Smooth muscle cell (in vitro differentiated cells): ENCODE results near the gene ECHDC3. TPM values are rescaled to one million over a fixed set of nuclear protein-coding genes. Genes with fewer than 3 reads are reported as not detected.

Source experiments
- DNase-seq: peaks from one replicate; lab custom pipeline; 2025; ENCODE audit not compliant: unreplicated experiment; lab: John Stamatoyannopoulos, UW
- H2AFZ ChIP-seq: fragments of 200-600 bp; sonication (generic); 2 replicates; pipeline ENCODE4 v1.6.0; 2016; ENCODE audit warnings: antibody characterized with exemption, low read depth, mild to moderate bottlenecking
- H3F3A ChIP-seq: fragments of 200-600 bp; sonication (generic); 2 replicates; pipeline ENCODE4 v1.6.0; 2017; ENCODE audit warnings: antibody characterized with exemption, low read depth
- H3K27ac ChIP-seq: fragments of 200-600 bp; sonication (generic); 2 replicates; pipeline ENCODE4 v1.5.1; 2016; ENCODE audit warnings: low read depth, mild to moderate bottlenecking
- H3K27me3 ChIP-seq: fragments of 200-600 bp; sonication (generic); 2 replicates; pipeline ENCODE4 v1.6.1; 2016; ENCODE audit warnings: low read depth, mild to moderate bottlenecking
- H3K36me3 ChIP-seq: fragments of 200-600 bp; sonication (generic); 2 replicates; pipeline ENCODE4 v1.5.1; 2016; ENCODE audit warnings: low read depth
- H3K4me1 ChIP-seq: fragments of 200-600 bp; sonication (generic); 2 replicates; pipeline ENCODE4 v1.5.1; 2016; ENCODE audit warnings: low read depth
- H3K4me2 ChIP-seq: fragments of 200-600 bp; sonication (generic); 2 replicates; pipeline ENCODE4 v1.6.0; 2016; ENCODE audit warnings: mild to moderate bottlenecking
- H3K4me3 ChIP-seq: fragments of 200-600 bp; sonication (generic); 2 replicates; pipeline ENCODE4 v1.5.1; 2016; ENCODE audit warnings: mild to moderate bottlenecking
- H3K79me2 ChIP-seq: fragments of 200-600 bp; sonication (generic); 2 replicates; pipeline ENCODE4 v1.6.0; 2016; ENCODE audit warnings: low read depth, mild to moderate bottlenecking
- H3K9ac ChIP-seq: fragments of 200-600 bp; sonication (generic); 2 replicates; pipeline ENCODE4 v1.6.0; 2016; ENCODE audit warnings: low read depth
- H3K9me3 ChIP-seq: fragments of 200-600 bp; sonication (generic); replicated peaks from 2 replicates; pipeline ENCODE4 v1.5.1; 2016; ENCODE audit warnings: low read depth
- H4K20me1 ChIP-seq: fragments of 200-600 bp; sonication (generic); 2 replicates; pipeline ENCODE4 v1.6.0; 2016; ENCODE audit warnings: low read depth
- CTCF ChIP-seq: fragments of 200-600 bp; sonication (generic); IDR thresholded peaks from 2 replicates; pipeline ENCODE4 v1.5.1; 2017; ENCODE audit warnings: borderline replicate concordance, mild to moderate bottlenecking, antibody characterized with exemption; ENCODE audit not compliant: insufficient read depth, poor library complexity, severe bottlenecking
- WGBS: methylation state at CpG from one replicate; pipeline ENCODE4 v1.1.7; 2016; ENCODE audit warnings: low lambda C conversion rate; 5-methylcytosine and 5-hydroxymethylcytosine counted together
- polyA plus RNA-seq: library from polyadenylated mRNA; unstranded; fragments of >200 nt; fragmentation: Nextera tagmentation; extraction: Ambion mirVana; gene quantifications from 2 replicates; pipeline ENCODE4 v1.2.1, GENCODE V29; 2016
- total RNA-seq: library from RNA; depleted of rRNA; stranded (reverse); fragments of >200 nt; gene quantifications from 2 replicates; pipeline ENCODE4 v1.2.3, GENCODE V29; 2014

Gene ECHDC3
- total and polyA plus RNA-seq, 2 experiments from 2014 or later: 8.7 to 10.2 TPM

GRCh38 chr10:11773761-11774441, 31.7 kb downstream of the ECHDC3 start:
- Histone ChIP-seq H4K20me1 (no peaks in the 10 kb centered on the region), H3K4me3 (no peak overlapping the region), H3F3A (no peaks in the 10 kb centered on the region), H3K27me3 (peaks cover 34% of the 10 kb centered on the region), H3K27ac (no peak overlapping the region), H3K4me1 (no peaks in the 10 kb centered on the region), H3K9ac (no peak overlapping the region), H3K79me2 (no peaks in the 10 kb centered on the region), H2AFZ (no peak overlapping the region), H3K4me2 (no peak overlapping the region), H3K9me3 (no peaks in the 10 kb centered on the region), H3K36me3 (no peaks in the 10 kb centered on the region)
- no peak for DNase-seq
- no peak for TF ChIP-seq CTCF
- 66% methylated on average over 14 of the region's 14 CpGs for WGBS

- no peak for DNase-seq
- H3K27me3 ChIP-seq: peaks cover 34% of the 10 kb centered on the region
- H4K20me1 ChIP-seq: no peaks in the 10 kb centered on the region
- H3F3A ChIP-seq: no peaks in the 10 kb centered on the region
- no peaks in the 10 kb centered on the region for H3K9me3 ChIP-seq
- H2AFZ ChIP-seq: no peak overlapping the region
- no peaks in the 10 kb centered on the region for H3K79me2 ChIP-seq
- no peak for TF ChIP-seq CTCF
- no peak overlapping the region for H3K4me3 ChIP-seq
- H3K9ac ChIP-seq: no peak overlapping the region
- WGBS: 72% methylated on average over 5 of the region's 5 CpGs
- peak overlapping the region; percentile 54 for H3K27ac ChIP-seq
- no peaks in the 10 kb centered on the region for H3K4me1 ChIP-seq
- no peaks in the 10 kb centered on the region for H3K36me3 ChIP-seq
- no peak overlapping the region for H3K4me2 ChIP-seq
Measured at GRCh38 chr10:11775412-11775811, 33.2 kb downstream of the ECHDC3 start.

GRCh38 chr10:11776080-11776479, 33.9 kb downstream of the ECHDC3 start:
- Histone ChIP-seq H2AFZ (no peak overlapping the region), H3K79me2 (no peaks in the 10 kb centered on the region), H3K9me3 (no peaks in the 10 kb centered on the region), H3K9ac (no peak overlapping the region), H3K27ac (peak overlapping the region; percentile 54), H3K27me3 (peaks cover 30% of the 10 kb centered on the region), H3K36me3 (no peaks in the 10 kb centered on the region), H3K4me2 (no peak overlapping the region), H4K20me1 (no peaks in the 10 kb centered on the region), H3K4me3 (no peak overlapping the region), H3K4me1 (no peaks in the 10 kb centered on the region), H3F3A (no peaks in the 10 kb centered on the region)
- no peak for DNase-seq
- TF ChIP-seq CTCF: no peak
- WGBS: 63% methylated on average over 3 of the region's 3 CpGs

GRCh38 chr10:11781114-11781513, 38.9 kb downstream of the ECHDC3 start:
- Histone ChIP-seq H3K4me1 (no peaks in the 10 kb centered on the region), H3K4me2 (no peak overlapping the region), H3F3A (no peaks in the 10 kb centered on the region), H2AFZ (no peak overlapping the region), H4K20me1 (no peaks in the 10 kb centered on the region), H3K9ac (no peak overlapping the region), H3K27me3 (peaks cover 4% of the 10 kb centered on the region), H3K36me3 (no peaks in the 10 kb centered on the region), H3K27ac (no peak overlapping the region), H3K4me3 (no peak overlapping the region), H3K79me2 (no peaks in the 10 kb centered on the region), H3K9me3 (no peaks in the 10 kb centered on the region)
- no peak for TF ChIP-seq CTCF
- 91% methylated on average over 6 of the region's 6 CpGs for WGBS
- DNase-seq: no peak
